Fibroblast of skin of back (primary cell): ENCODE results near the gene TNFAIP8L1. TPM values are rescaled to one million over a fixed set of nuclear protein-coding genes. Genes with fewer than 3 reads are reported as not detected.
A peak's percentile ranks its signal among the peaks of the same experiment; 100 is the strongest.
"Not testable (repeated sequence)": the region's sequence is repeated elsewhere in the genome, so short reads cannot be mapped to it uniquely, and the experiment has no call there.

Source experiments
- DNase-seq: peaks from one replicate; pipeline ENCODE4 v3.0.0-alpha.2; 2013
- polyA plus RNA-seq, 2 experiments: library from polyadenylated mRNA; unstranded; fragments of 120-200 nt; gene quantifications; one replicate each; pipeline ENCODE4 v1.2.1, GENCODE V29; 2013; ENCODE audit not compliant: insufficient read length in 2 of 2

TNFAIP8L1 gene
- 11.0 TPM for polyA plus RNA-seq (2013, experiment 1 of 2; ENCODE audit: insufficient read length)
- polyA plus RNA-seq (2013, experiment 2 of 2; ENCODE audit: insufficient read length), result 3.1 TPM

DNA sequence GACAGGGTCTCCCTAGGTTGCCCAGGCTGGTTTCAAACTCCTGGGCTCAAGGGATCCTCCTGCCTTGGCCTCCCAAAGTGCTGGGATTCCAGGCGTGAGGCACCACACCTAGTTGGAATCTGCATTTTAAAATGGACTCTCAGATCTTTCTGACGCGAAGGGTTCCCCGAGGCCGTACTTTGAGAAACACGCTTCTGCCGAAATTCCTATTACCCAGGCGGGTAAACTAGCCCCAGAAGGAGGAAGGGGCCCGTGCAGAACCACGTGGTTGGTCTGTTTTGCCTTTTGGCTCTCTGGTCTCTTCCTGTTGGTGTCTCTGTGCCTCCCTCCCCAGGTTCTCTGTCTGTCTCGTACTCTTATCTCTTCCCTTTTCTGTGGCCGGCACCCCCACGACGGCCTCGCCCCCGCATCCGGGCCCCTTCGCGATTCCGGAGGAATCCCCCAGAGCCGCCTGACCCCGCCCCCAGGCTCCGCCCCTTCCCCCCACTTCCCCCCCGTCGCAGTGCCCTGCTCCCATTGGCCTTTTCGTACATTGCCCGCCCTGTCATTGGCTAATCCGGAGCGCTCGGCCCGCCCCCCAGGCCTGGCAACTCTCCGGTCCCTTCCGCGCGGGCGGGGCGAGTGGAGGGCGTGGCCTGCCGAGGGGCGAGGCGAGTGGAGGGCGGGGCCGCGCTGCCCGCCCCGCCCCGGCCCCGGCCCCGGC lies at the start of gene TNFAIP8L1:
Gene TNFAIP8L1 (plus strand): TSS at position 689 of the 703 bp plus-strand sequence. CDS start 12,354 bp downstream, outside the sequence.
- DNase-seq, result peak; percentile 93

DNA sequence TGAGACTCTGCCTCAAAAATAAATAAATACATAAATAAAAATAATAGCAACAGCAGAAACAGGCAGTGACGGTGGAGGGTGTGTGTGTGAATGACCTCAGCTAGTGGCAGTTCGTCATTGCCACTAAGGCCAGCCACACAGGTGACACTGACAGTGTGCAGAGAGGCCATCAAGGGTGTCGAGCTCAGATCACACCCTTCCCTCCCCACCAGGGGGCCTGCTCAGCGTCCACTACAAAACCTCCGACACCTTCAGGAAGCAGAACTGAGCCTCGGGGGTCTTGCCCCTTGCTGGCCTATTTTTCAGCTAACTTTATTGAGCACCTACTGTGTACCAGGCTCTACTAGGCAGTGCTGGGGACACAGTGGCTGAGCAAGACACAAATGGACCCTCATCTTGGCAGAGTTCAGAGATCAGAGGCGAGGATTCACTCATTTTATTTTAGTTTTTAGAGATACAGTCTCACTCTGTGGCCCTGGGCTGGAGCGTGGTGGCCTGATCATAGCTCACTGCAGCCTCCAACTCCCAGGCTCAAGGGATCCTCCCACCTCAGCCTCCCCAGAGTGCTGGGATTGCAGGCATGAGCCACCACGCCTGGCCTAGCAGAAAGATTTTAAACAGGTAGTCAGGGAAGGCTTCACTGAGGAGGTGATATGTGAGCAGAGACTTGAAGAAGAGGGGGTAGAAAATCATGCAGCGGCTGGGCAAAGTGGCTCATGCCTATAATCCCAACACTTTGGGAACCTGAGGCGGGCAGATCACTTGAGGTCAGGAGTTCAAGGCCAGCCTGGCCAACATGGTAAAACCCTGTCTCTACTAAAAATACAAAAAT lies 49.5 kb upstream of the TNFAIP8L1 start:
- DNase-seq, result no peak

DNA sequence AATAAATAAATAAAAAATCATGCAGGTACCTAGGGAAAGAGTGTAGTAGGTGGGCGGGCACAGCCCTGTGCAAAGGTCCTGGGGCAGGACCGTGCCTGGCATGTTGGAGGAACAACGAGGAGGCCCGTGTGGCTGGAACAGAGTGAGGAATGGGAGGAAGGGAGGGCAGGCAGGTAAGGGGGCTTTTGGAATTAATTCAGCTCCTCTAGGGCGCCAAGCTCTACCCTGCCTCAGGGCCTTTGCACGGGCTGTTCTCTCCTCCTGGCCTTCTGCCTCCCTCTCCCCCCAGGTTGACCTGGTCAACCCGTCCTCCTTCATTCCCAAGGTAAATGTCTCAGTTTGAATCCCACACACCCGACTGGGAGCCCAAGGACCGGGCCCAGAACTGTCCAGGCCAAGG lies 48.8 kb upstream of the TNFAIP8L1 start:
- DNase-seq, result no peak

DNA sequence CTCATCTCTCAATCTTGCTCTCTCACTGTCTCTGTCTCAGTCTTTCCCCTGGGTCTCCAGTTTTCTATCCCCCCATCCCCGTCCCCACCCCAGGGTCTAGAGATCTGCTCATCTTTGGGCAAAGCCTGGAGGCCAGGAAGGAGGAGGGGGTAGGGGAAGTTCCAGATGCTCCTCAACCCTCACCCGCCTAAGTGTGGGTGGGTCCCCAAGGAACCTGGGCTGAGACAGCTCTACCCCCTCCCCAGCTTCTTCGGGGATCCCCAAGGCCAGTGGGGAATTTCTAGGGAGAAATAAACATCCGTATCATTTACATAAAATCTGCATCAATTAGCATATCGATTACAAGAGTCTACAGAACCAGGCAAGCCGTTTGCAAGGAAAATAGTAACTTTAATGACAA lies 48.0 kb upstream of the TNFAIP8L1 start:
- no peak for DNase-seq

DNA sequence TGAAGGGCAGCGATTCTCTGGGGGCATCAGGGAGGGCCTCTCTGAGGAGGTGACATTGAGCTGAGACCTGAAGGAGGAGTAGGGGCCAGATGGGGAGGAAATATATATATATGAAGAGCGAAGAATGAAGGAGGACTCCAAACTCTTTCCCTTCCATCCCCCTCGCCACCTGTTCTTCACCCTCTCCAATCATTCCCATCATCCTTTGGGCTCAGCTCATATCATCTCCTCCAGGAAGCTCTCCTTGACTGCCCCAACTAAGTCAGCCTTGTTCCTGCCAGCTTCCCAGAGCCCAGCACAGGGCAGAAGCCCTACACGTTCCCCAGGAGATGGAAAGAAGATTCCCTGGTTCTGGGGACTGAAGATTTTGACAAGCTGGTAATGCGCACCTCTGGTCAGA lies 46.9 kb upstream of the TNFAIP8L1 start:
- no peak for DNase-seq

DNA sequence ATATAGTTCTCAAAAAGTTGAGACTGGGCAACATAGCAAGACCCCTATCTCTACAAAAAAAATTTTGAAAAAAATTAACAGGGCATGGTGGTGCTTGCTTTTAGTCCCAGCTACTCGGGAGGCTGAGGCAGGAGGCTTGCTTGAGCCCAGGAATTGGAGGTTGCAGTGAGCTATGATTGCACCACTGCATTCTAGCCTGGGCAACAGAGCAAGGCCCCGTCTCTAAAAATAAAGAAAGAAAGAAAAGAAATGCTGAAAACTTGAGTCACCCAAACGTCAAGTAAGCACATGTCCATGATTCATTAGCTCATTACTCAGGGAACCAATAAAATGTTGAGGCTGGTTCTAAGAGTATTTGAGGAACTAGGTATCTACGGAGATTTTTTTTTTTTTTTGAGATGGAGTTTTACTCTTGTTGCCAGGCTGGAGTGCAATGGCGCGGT lies 45.9 kb upstream of the TNFAIP8L1 start:
- DNase-seq, result peak; percentile 54

DNA sequence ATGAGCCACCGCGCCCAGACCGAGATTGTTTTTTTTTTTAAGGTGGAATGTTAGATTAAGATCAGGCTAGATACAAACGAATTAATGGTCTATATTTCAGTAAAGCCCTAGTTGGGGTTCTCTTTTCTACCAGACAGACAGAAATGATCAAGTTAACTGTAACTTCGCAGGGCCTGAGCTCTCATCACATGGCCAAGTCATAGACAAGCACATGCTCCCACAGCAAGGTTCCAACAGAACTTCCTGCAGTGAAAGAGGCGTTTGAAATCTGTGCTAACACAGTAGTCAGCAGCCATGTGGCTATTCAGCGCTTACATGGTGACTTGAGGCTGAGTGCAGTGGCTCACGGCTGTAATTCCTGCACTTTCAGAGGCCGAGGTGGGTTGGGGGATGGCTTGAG lies 45.1 kb upstream of the TNFAIP8L1 start:
- no peak for DNase-seq

DNA sequence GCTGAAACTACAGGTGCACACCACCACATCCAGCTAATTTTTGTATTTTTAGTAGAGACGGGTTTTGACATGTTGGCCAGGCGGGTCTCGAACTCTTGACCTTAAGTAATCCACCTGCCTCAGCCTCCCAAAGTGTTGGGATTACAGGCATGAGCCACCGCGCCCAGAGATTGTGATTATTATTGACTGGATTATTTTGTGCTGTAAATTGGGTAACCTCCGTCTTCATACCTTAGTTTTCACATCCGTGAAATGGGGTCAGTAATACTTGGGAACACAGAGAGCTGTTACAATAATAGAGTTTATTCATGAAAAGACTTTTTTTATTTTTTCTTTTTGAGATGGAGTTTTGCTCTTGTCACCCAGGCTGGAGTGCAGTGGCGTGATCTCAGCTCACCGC lies 44.2 kb upstream of the TNFAIP8L1 start:
- DNase-seq, result not testable (repeated sequence)

DNA sequence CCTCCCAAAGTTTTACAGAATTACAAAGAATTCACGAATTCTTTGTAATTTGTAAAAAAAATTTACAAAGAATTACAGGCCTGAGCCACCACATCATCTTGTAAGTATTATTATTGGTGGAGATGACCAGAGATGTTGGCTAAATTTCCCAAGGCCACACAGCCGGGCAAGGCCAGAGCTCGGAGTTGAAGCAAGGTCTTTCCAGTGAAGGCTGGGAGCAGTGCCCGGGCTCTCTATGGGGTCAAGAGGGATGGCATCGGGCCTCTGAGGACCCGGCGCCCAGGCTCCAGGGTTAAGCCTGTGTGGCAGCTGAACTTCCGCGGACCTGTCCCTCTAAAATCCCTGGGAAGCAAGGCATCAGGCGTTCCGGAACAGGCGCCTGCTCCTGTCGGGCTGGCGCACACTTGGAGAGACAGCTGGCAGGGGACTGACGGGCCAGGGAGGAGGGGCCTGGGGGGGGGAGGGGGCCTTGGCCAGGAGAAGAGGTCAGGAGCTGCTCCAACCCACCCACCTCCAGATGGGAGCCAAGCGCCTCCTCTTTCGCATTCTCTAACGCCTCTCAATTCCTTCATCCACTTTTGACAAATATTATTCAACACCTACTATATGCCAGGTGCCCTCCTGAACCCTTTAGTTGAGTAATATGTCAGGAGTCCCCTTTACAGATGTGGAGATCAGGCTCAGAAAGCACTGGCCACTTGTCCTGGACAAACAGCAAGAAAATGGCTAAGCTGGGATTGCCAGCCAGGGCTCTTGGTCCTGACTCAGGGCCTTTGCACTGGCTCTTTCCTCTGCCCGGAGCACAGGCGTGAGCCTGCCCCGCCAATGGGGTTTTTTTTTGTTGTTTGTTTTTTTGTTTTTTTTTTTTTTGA lies 43.0 kb upstream of the TNFAIP8L1 start:
- DNase-seq, result no peak

DNA sequence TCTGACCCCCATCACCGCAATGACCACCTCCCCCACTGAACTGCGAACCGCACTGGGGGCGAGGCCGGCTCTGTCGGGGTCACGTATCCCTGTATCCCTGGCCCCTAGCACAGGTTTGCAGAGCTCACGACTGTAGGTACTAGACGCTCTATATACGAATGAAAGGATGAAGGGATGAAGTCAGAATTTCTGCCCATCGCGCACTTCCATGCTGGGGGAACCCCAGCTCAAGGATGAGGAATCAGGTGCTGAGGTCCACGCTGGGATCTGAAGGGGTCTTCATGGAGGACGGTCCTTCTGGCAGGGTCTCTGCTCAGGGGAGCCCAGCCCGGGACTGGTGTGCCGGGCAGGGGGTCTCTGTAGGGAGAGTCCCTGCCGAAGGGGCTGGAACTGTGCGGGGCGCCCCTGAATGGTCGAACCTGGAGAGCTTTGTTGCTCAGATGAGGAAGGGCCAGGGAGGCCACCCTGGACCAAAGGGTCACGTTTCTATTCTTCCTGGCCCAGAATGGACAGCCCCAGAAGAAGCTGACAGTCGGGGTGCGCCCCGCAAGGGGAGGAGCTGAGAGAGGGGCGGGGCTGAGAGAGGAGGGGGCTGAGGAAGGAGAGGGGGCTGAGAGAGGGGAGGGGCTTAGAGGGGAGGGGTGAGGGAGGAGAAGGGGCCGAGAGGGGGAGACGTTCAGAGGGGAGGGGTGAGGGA lies 41.9 kb upstream of the TNFAIP8L1 start:
- DNase-seq, result no peak

DNA sequence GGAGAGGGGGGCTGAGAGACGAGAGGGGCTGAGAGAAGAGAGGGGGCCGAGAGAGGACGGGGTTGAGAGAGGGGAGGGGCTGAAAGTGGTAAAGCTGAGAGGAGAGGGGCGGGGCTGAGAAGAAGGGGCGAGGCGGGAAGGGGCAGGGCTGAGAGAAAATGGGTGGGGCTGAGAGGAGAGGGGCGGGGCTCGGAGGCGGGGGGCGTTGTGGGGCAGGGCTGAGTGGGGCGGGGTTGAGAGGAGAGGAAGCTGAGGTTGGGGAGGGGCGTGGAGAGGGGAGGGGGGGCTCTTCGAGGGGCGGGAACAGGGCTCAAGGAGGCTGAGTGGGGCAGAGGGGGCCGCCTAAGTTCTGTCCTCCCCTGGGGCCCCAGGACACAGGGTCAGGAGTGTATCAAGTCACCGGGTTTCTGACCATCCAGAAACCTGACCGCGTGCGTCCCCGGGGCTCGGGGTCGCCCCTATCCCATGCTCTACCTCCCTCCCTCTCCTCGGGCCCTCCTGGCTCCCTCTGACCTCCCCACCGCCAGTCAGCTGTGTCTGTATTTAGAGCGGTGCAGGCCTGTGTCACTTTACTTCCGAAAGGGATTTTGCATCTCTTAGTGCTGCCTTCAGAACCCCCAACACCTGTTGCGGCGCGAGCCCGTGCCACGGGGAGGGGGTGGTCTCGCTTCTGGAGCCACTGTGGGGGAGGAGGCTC lies 41.2 kb upstream of the TNFAIP8L1 start:
- DNase-seq, result peak; percentile 26

DNA sequence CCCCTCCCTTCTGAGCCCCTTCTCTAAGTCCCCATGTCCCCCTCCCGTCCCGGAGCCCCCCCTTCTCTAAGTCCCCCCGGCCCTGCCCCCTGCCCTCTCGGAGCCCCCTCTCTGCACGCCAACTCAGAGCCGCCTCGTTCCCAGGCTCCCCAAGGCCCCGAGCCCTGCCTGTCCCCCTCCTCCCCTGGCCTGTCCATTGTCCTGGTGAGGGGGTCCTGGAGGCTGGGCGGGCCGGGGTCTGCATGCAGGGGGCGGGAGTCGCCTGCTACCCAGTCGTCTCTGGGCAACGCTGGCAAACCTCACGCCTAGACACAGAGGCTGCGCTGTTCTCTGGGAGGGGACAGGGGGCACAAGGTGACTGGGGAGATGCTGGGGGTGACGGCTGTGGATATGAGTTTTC lies 40.6 kb upstream of the TNFAIP8L1 start:
- no peak for DNase-seq

DNA sequence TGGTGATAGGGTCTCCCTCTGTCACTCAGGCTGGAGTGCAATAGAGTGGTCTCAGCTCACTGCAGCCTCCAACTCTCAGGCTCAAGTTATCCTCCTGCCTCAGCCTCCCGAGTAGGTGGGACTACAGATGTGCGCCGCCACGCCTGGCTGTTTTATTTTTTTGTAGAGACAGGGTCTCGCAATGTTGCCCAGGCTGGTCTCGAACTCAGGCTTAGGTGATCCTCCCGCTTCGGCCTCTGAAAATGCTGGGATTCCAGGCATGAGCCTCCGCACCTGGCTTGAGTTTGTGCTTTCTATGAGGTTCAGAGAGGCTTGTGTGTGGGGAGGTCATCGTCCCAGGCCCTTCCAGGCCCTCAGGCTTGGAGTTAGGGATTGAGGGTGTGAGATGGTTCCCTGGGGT lies 39.2 kb upstream of the TNFAIP8L1 start:
- DNase-seq, result no peak

DNA sequence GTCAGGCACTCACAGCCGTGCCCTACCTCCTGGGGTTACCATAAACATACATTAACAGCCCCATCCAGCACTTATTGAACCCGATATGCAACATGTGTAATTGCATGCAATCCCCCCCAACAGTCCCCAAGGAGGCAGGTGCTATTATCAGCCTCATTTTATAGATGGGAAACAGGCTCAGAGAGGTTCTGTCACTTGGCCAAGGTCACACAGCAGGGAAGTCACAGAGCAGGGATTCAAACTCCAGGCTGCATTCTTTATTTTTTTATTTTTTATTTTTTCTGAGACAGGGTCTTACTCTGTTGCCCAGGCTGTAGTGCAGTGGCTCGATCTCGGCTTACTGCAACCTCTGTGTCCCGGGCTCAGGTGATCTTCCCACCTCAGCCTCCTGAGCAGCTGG lies 38.4 kb upstream of the TNFAIP8L1 start:
- DNase-seq, result no peak

DNA sequence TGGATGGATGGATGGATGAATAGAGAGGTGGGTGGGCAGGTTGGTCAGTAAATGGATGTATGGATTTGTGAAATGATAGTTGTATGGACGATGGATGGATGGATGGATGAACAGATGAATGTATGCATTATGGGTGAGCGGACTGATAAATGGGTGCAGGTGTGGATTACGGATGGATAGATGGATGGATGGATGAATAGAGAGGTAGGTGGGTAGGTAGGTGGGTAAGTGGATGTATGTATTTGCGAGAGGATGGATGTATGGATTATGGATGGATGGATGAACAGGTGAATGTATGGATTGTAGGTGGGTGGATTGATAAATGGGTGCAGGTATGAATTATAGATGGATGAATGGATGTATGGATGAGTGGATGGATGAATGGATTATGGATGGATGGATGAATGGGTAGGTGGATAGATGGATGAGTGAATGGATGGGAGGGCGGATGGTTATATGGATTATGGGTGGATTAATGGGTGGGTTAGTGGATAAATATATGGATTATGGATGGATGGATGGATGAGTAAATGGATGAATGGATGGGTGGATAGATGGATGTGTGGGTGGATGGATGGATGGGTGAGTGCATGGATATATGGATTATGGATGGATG lies 37.0 kb upstream of the TNFAIP8L1 start:
- no peak for DNase-seq

DNA sequence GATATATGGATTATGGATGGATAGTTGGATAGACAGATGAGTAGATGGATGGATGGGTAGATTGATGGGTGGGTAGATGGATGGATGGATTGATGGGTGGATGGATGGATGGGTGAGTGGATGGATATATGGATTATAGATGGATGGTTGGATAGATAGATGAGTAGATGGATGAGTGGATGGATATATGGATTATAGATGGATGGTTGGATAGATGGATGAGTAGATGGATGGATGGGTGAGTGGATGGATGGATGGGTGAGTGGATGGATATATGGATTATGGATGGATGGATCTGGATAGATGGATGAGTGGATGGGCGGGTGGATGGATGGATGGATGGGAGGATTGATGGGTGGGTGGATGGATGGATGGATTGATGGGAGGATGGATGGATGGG lies 36.4 kb upstream of the TNFAIP8L1 start:
- no peak for DNase-seq

DNA sequence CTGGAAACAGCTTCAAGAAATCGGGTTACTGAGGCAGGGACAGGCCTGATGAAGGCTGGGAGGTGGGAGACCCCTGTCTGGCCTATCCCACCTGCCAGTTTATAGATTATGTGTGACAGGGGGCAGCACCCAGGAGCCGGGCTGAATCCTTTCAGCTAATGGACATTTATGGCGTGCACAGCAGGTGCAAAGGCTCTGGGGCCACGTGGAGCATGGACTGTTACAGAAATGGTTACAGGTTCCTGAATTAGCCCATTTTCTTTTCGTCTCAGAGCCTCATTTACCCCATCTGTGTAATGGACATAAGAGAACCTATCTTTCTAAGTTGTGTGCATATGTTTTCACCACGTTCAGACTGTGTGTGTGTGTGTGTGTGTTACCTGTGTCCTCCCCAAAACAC lies 34.4 kb upstream of the TNFAIP8L1 start:
- no peak for DNase-seq

DNA sequence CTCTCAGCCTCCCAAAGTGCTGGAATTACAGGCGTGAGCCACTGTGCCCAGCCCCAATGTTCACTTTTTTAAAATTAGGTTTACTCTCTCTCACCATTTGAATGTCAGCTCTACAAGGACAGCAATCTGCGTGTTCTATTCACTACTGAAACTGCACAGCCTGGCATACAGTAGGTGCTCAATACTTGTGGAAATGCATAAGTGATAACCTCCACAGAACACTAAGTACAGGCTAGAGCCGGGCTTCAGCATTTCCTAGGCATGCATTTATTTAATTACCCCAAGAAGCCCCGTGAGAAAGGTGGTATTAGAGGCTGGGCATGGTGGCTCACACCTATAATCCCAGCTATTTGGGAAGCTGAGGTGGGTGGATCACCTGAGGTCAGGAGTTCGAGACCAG lies 33.1 kb upstream of the TNFAIP8L1 start:
- DNase-seq, result no peak

DNA sequence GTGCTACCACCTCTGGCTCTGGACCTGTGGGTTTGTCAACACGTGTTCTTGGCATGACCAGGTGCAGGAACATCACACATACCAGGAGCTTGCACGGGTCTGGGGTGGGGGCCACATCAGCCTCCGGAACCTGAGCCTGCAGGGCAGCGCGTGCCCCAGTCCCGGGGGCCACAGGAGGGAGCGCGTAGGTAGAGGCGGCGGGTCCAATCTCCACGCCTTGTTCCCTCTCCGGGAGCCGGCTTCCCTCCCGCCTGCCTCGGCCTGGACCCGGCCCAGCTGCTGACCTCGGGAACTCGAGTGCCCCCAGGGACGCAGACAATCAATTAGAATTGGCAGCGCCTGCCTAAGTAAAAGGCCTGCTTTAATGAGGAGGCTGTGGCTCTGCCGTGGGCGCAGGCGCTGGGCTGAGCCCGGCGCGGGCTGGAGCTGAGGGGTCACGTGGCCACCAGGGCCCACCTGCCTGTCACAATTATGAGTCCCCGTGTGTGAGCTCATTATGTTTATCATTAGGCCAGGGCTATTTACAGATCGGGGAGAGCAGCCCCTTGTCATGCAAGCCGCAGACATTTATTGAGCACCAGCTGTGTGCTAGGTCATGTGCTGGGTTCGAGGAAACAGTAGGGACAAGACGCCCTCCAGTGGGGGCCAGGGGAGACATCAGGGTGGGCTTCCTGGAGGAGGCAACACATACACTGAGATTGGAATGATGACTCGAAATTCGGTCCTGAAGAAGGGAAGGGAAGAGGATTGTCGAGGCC lies 32.2 kb upstream of the TNFAIP8L1 start:
- no peak for DNase-seq

DNA sequence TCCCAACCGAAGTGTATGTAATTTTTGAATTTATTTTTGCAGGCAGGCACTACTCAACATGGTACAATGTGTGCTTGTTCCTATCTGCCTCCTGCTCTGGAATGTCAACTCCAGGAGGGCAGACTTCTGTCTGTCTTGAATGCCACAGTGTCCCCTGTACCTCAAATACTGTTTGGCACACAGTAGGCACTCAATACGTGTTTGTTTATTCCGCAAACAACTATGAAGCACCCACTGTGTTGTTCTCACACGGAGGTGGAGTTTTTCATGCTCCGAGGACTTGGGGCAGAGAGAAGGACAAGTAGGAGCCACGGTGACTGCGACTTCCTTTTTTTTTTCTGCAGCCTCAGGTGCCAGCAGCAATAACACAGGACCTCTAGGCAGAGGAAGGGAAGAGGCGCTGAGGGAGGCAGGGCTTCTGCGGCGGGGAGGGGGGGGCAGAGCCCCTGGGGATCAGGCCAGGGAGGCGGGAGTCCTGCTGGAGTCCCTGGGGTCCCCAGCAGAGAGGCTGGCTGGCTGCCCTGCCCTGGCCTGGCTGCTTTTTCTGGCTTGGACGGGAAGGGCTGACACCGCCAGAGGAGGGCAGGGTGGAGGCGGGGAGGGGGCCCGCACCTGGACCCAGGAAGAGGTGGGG lies 29.3 kb upstream of the TNFAIP8L1 start:
- no peak for DNase-seq
